GM12878 (cell line): Measurements from ENCODE around the gene ARHGAP32. TPM values are rescaled to one million over a fixed set of nuclear protein-coding genes. Genes with fewer than 3 reads are reported as not detected.

Experiments
- ATAC-seq: fragments of 200-7000 bp; cut with Tn5 transposase; 3 replicates; pipeline ENCODE4 v1.9.1; 2020; ENCODE audit warnings: mild to moderate bottlenecking, moderate library complexity
- BruUV-seq: library from RNA; stranded (reverse); fragments of 400-500 nt; replicated peaks from 2 replicates; lab custom pipeline; 2021; lab: Mats Ljungman, UMichigan
- CTCF ChIA-PET: fragments of 300-600 bp; sonication (Branson Sonifier 250); formaldehyde crosslinking; extraction: SDS; loops from one replicate; lab custom pipeline; 2021; ENCODE audit warnings: inconsistent platforms; lab: Yijun Ruan, JAX
- POLR2A ChIA-PET: fragments of 350-600 bp; formaldehyde crosslinking; extraction: SDS; loops from one replicate; lab custom pipeline; 2021; ENCODE audit warnings: inconsistent platforms; lab: Charles Lee
- RAD21 ChIA-PET: fragments of 300-600 bp; sonication (Branson Sonifier 250); formaldehyde crosslinking; loops from one replicate; lab custom pipeline; 2023; ENCODE audit warnings: antibody characterized with exemption; ENCODE audit not compliant: unreplicated experiment; lab: Charles Lee
- SMC1A ChIA-PET: fragments of 300-600 bp; sonication (Branson Sonifier 250); formaldehyde crosslinking; loops from one replicate; lab custom pipeline; 2023; ENCODE audit not compliant: unreplicated experiment, uncharacterized antibody; lab: Charles Lee
- DNase-seq: peaks from one replicate; pipeline ENCODE4 v3.0.0-alpha.2; 2011; ENCODE audit warnings: low read depth, low spot score
- FAIRE-seq: peaks from 3 replicates; lab custom pipeline; 2011; peaks lifted over from hg19 to GRCh38; lab: Jason Lieb, UNC
- H2AFZ ChIP-seq: 2 replicates; pipeline ENCODE4 v1.6.0; 2011; ENCODE audit warnings: low read depth, low read length, control low read depth; ENCODE audit not compliant: control insufficient read depth
- H3K27ac ChIP-seq: 2 replicates; pipeline ENCODE4 v1.5.1; 2011; ENCODE audit warnings: control low read depth; ENCODE audit not compliant: control insufficient read depth, insufficient read depth
- H3K27me3 ChIP-seq, 2 experiments: replicated peaks in 1 of 2; 2 replicates each; pipeline versions ENCODE4 v1.6.0 to v1.6.1; 2011; ENCODE audit warnings: low read length in 1 of 2; ENCODE audit not compliant: control insufficient read depth in 2 of 2, insufficient read depth in 2 of 2
- H3K36me3 ChIP-seq, 2 experiments: 2 replicates each; pipeline ENCODE4 v1.5.1; 2011; ENCODE audit warnings: low read length in 1 of 2; ENCODE audit not compliant: control insufficient read depth in 2 of 2, insufficient read depth in 2 of 2
- H3K4me1 ChIP-seq: 2 replicates; pipeline ENCODE4 v1.6.1; 2011; ENCODE audit warnings: mild to moderate bottlenecking, low read length, moderate library complexity, mixed read lengths; ENCODE audit not compliant: control insufficient read depth, insufficient read depth
- H3K4me2 ChIP-seq: 2 replicates; pipeline ENCODE4 v1.6.0; 2011; ENCODE audit warnings: control low read depth; ENCODE audit not compliant: control insufficient read depth, insufficient read depth
- H3K4me3 ChIP-seq: fragments of 200-600 bp; sonication (generic); 2 replicates; pipeline ENCODE4 v1.5.1; 2016
- H3K79me2 ChIP-seq: 2 replicates; pipeline ENCODE4 v1.6.0; 2011; ENCODE audit warnings: low read length; ENCODE audit not compliant: control insufficient read depth, insufficient read depth
- H3K9ac ChIP-seq: 2 replicates; pipeline ENCODE4 v1.8.0; 2011; ENCODE audit warnings: low read length, control low read depth, mixed read lengths; ENCODE audit not compliant: control insufficient read depth, insufficient read depth
- H3K9me3 ChIP-seq: replicated peaks from 3 replicates; pipeline ENCODE4 v1.5.1; 2011; ENCODE audit warnings: mild to moderate bottlenecking, low read length; ENCODE audit not compliant: control insufficient read depth, insufficient read depth
- H4K20me1 ChIP-seq: 2 replicates; pipeline ENCODE4 v1.6.0; 2011; ENCODE audit not compliant: control insufficient read depth, insufficient read depth
- ATF7 ChIP-seq: fragments of 450-650 bp; IDR thresholded peaks from 2 replicates; pipeline ENCODE4 v1.6.1; 2016; ENCODE audit warnings: low read depth, mild to moderate bottlenecking
- BRCA1 ChIP-seq: IDR thresholded peaks from 2 replicates; pipeline ENCODE4 v1.6.1; 2011; ENCODE audit warnings: low read depth, low read length, improper control_type of control experiment
- CEBPB ChIP-seq, 2 experiments: fragments of 150-350 bp in 1 of 2; IDR thresholded peaks; 2 replicates each; pipeline ENCODE4 v1.6.1; 2012 to 2014; ENCODE audit warnings: low read depth in 2 of 2, low read length in 2 of 2, borderline replicate concordance in 1 of 2, inconsistent platforms in 1 of 2
- GABPA ChIP-seq: IDR thresholded peaks from 2 replicates; pipeline ENCODE4 v1.6.1; 2014; ENCODE audit warnings: antibody characterized with exemption, low read depth, mild to moderate bottlenecking, inconsistent platforms
- IKZF2 ChIP-seq, 2 experiments: fragments of 450-650 bp; IDR thresholded peaks; 2 replicates each; pipeline ENCODE4 v1.6.1; 2017; ENCODE audit warnings: mild to moderate bottlenecking in 2 of 2, moderate library complexity in 2 of 2
- MLLT1 ChIP-seq: fragments of 450-650 bp; IDR thresholded peaks from 2 replicates; pipeline ENCODE4 v1.6.1; 2016; ENCODE audit warnings: mild to moderate bottlenecking
- MYB ChIP-seq: fragments of 150-350 bp; IDR thresholded peaks from 2 replicates; pipeline ENCODE4 v1.6.1; 2014; ENCODE audit warnings: mild to moderate bottlenecking, low read depth, low read length, borderline replicate concordance
- MYC ChIP-seq: IDR thresholded peaks from 2 replicates; pipeline ENCODE4 v1.6.1; 2011; ENCODE audit warnings: mild to moderate bottlenecking, low read length, moderate library complexity, inconsistent platforms; ENCODE audit not compliant: insufficient read depth, insufficient replicate concordance, insufficient read length, severe bottlenecking
- RCOR1 ChIP-seq: conservative IDR thresholded peaks from 2 replicates; pipeline ENCODE4 v1.6.1; 2012; ENCODE audit warnings: low read depth, low read length, improper control_type of control experiment
- SMAD1 ChIP-seq: fragments of 450-650 bp; IDR thresholded peaks from 2 replicates; pipeline ENCODE4 v1.6.1; 2018; ENCODE audit warnings: mild to moderate bottlenecking, low read depth; ENCODE audit not compliant: partially characterized antibody
- STAT3 ChIP-seq: IDR thresholded peaks from 2 replicates; pipeline ENCODE4 v1.6.1; 2011; ENCODE audit warnings: low read depth, low read length, improper control_type of control experiment
- TBL1XR1 ChIP-seq: IDR thresholded peaks from 2 replicates; pipeline ENCODE4 v1.6.1; 2012; ENCODE audit warnings: low read depth, low read length, improper control_type of control experiment
- TCF3 ChIP-seq: IDR thresholded peaks from 2 replicates; pipeline ENCODE4 v1.6.1; 2012; ENCODE audit warnings: low read depth, mild to moderate bottlenecking, low read length, borderline replicate concordance; ENCODE audit not compliant: insufficient read depth
- ZBED1 ChIP-seq: IDR thresholded peaks from 2 replicates; pipeline ENCODE4 v1.6.1; 2016; ENCODE audit warnings: borderline replicate concordance
- WGBS: methylation state at CpG from one replicate; pipeline ENCODE4 v1.1.6; 2016; ENCODE audit warnings: low lambda C conversion rate; ENCODE audit not compliant: insufficient replicate concordance, insufficient coverage; ENCODE audit errors: missing lambda C conversion rate; 5-methylcytosine and 5-hydroxymethylcytosine counted together
- in situ Hi-C: fragments of 300-500 bp; cut with MboI; formaldehyde crosslinking; loops from 9 replicates; pipeline ENCODE4 v1.14.3; 2018; ENCODE audit warnings: mixed read lengths
- intact Hi-C: fragments of 100-400 bp; cut with micrococcal nuclease; formaldehyde crosslinking; loops from one replicate; pipeline ENCODE4 v1.14.2; 2022; ENCODE audit not compliant: unreplicated experiment
- polyA plus RNA-seq, 11 experiments: library from polyadenylated mRNA; depleted of rRNA in 4 of 11; unstranded in 6 of 11; stranded (reverse) in 5 of 11; fragments of >200 nt; fragmentation: Nextera tagmentation in 4 of 11; fragmentation: Illumina TruSeq in 1 of 11; extraction: Ambion mirVana in 4 of 11; extraction: Trizol in 1 of 11; gene quantifications; 1 replicate in 1 of 11; 2 replicates in 10 of 11; pipeline versions ENCODE4 v1.2.1 to v1.2.3, GENCODE V29; 2011 to 2016; ENCODE audit warnings: inconsistent platforms in 2 of 11, missing spikeins in 2 of 11, low read depth in 1 of 11
- total RNA-seq, 4 experiments: library from RNA; depleted of rRNA in 3 of 4; stranded (reverse); fragments of >200 nt in 3 of 4; fragmentation: Illumina TruSeq in 1 of 4; extraction: Trizol in 1 of 4; gene quantifications; 2 replicates each; pipeline versions ENCODE4 v1.2.1 to v1.2.3, GENCODE V29; 2013 to 2021

ARHGAP32 gene
- total and polyA plus RNA-seq, 10 of the 15 experiments (the other 5 are each of a cell fraction or from before 2014, with no cell fraction given), result under 0.01 to 0.46 (median 0.12) TPM; not detected in 1

- TF ChIP-seq TBL1XR1 (no peak), IKZF2 (IDR thresholded peaks at IDR 0.05) (no peak), GABPA (no peak), MLLT1 (no peak)
Observed at GRCh38 chr11:129222158-129222557, 30.0 kb upstream of the ARHGAP32 start (continued).

GRCh38 chr11:129215506-129216245, 23.6 kb upstream of the ARHGAP32 start:
- no peaks in the 10 kb centered on the region for H3K9me3 ChIP-seq
- H2AFZ ChIP-seq, result no peak overlapping the region
- 5% methylated on average over 8 of the region's 8 CpGs for WGBS
- ChIA-PET SMC1A (no interaction called here), CTCF (no interaction called here), POLR2A (no interaction called here), RAD21 (no interaction called here)
- no peak for DNase-seq
- no peak overlapping the region for H3K9ac ChIP-seq
- no peak overlapping the region for H3K27ac ChIP-seq
- H3K4me1 ChIP-seq, result no peaks in the 10 kb centered on the region
- H3K4me2 ChIP-seq, result no peak overlapping the region
- no peaks in the 10 kb centered on the region; a peak in 1 of 4 replicates for H3K27me3 ChIP-seq
- no peak overlapping the region for H3K4me3 ChIP-seq
- H3K36me3 ChIP-seq, result no peaks in the 10 kb centered on the region
- ATAC-seq, result no peak
- BruUV-seq, result no TSS peak
- no peaks in the 10 kb centered on the region for H3K79me2 ChIP-seq
- TF ChIP-seq TCF3 (no peak), MYB (no peak), RCOR1 (no peak), CEBPB (IDR thresholded peaks at IDR 0.05; ENCODE audit: borderline replicate concordance in 1 of 2, low read depth in 2 of 2, low read length in 2 of 2) (no peak), ZBED1 (no peak), SMAD1 (no peak), ATF7 (no peak), STAT3 (no peak), MYC (no peak), BRCA1 (no peak)
- intact Hi-C loops, result no loop called here
- H4K20me1 ChIP-seq, result no peaks in the 10 kb centered on the region
- in situ Hi-C loops, result no loop called here
- FAIRE-seq, result no peak
